HL-60 (cell line): Measurements from ENCODE around the gene IFITM2.

Experiments
- DNase-seq, 2 experiments: peaks; one replicate each; pipeline ENCODE4 v3.0.0-alpha.2; 2010 to 2020; ENCODE audit warnings: low read depth in 1 of 2, low spot score in 1 of 2
- H3K27ac ChIP-seq: fragments of 250-450 bp; sonication (Bioruptor Pico); replicated peaks from 2 replicates; pipeline ENCODE4 v1.5.1; 2020; ENCODE audit warnings: mild to moderate bottlenecking, moderate library complexity
- H3K27me3 ChIP-seq: fragments of 250-450 bp; sonication (Bioruptor Pico); 2 replicates; pipeline ENCODE4 v1.5.1; 2021; ENCODE audit warnings: mild to moderate bottlenecking, moderate library complexity; ENCODE audit not compliant: insufficient read depth, poor library complexity, severe bottlenecking
- H3K4me3 ChIP-seq: replicated peaks from 2 replicates; pipeline ENCODE4 v1.5.1; 2011; ENCODE audit warnings: mild to moderate bottlenecking, control low read depth, low read length; ENCODE audit not compliant: insufficient read depth
- GABPA ChIP-seq: IDR thresholded peaks from 2 replicates; pipeline ENCODE4 v1.6.1; 2012; ENCODE audit warnings: low read depth
- POLR2AphosphoS5 ChIP-seq: IDR thresholded peaks from 2 replicates; pipeline ENCODE4 v1.6.1; 2012; ENCODE audit warnings: low read depth
- SPI1 ChIP-seq: IDR thresholded peaks from 2 replicates; pipeline ENCODE4 v1.6.1; 2012; ENCODE audit warnings: low read depth, mild to moderate bottlenecking, borderline replicate concordance
- TF ChIP-seq, protein P1 (sequence below): IDR thresholded peaks from 2 replicates; pipeline ENCODE4 v1.6.1; 2012; ENCODE audit warnings: low read depth; ENCODE audit not compliant: insufficient replicate concordance
- TF ChIP-seq, protein P2 (sequence below): IDR thresholded peaks from one replicate; pipeline ENCODE4 v1.5.1; 2011; ENCODE audit warnings: low read length, control low read depth, inconsistent platforms; ENCODE audit not compliant: insufficient read depth

Gene IFITM2

GRCh38 chr11:299081-299891 lies 8.3 kb upstream of the IFITM2 start, which contains the start of gene IFITM5:
IFITM5 (minus strand) TSS chr11:299526; CDS start chr11:299490, 36 bp downstream.
- Histone ChIP-seq H3K27ac (no peak within 1 kb of the TSS), H3K27me3 (no peaks in the 10 kb centered on the region), H3K4me3 (no peak within 1 kb of the TSS)
- DNase-seq = no peak
- TF ChIP-seq, protein P1, sequence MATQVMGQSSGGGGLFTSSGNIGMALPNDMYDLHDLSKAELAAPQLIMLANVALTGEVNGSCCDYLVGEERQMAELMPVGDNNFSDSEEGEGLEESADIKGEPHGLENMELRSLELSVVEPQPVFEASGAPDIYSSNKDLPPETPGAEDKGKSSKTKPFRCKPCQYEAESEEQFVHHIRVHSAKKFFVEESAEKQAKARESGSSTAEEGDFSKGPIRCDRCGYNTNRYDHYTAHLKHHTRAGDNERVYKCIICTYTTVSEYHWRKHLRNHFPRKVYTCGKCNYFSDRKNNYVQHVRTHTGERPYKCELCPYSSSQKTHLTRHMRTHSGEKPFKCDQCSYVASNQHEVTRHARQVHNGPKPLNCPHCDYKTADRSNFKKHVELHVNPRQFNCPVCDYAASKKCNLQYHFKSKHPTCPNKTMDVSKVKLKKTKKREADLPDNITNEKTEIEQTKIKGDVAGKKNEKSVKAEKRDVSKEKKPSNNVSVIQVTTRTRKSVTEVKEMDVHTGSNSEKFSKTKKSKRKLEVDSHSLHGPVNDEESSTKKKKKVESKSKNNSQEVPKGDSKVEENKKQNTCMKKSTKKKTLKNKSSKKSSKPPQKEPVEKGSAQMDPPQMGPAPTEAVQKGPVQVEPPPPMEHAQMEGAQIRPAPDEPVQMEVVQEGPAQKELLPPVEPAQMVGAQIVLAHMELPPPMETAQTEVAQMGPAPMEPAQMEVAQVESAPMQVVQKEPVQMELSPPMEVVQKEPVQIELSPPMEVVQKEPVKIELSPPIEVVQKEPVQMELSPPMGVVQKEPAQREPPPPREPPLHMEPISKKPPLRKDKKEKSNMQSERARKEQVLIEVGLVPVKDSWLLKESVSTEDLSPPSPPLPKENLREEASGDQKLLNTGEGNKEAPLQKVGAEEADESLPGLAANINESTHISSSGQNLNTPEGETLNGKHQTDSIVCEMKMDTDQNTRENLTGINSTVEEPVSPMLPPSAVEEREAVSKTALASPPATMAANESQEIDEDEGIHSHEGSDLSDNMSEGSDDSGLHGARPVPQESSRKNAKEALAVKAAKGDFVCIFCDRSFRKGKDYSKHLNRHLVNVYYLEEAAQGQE = no peak

- no peak for DNase-seq
- H3K27ac ChIP-seq = no peak overlapping the region
- no peaks in the 10 kb centered on the region for H3K27me3 ChIP-seq
- TF ChIP-seq POLR2AphosphoS5 (no peak), SPI1 (no peak), GABPA (no peak)
- TF ChIP-seq, protein P1 = no peak
- TF ChIP-seq, protein P2, sequence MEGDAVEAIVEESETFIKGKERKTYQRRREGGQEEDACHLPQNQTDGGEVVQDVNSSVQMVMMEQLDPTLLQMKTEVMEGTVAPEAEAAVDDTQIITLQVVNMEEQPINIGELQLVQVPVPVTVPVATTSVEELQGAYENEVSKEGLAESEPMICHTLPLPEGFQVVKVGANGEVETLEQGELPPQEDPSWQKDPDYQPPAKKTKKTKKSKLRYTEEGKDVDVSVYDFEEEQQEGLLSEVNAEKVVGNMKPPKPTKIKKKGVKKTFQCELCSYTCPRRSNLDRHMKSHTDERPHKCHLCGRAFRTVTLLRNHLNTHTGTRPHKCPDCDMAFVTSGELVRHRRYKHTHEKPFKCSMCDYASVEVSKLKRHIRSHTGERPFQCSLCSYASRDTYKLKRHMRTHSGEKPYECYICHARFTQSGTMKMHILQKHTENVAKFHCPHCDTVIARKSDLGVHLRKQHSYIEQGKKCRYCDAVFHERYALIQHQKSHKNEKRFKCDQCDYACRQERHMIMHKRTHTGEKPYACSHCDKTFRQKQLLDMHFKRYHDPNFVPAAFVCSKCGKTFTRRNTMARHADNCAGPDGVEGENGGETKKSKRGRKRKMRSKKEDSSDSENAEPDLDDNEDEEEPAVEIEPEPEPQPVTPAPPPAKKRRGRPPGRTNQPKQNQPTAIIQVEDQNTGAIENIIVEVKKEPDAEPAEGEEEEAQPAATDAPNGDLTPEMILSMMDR = no peak
- H3K4me3 ChIP-seq = no peak overlapping the region
Observed at GRCh38 chr11:299951-300735, 7.5 kb upstream of the IFITM2 start.

DNA sequence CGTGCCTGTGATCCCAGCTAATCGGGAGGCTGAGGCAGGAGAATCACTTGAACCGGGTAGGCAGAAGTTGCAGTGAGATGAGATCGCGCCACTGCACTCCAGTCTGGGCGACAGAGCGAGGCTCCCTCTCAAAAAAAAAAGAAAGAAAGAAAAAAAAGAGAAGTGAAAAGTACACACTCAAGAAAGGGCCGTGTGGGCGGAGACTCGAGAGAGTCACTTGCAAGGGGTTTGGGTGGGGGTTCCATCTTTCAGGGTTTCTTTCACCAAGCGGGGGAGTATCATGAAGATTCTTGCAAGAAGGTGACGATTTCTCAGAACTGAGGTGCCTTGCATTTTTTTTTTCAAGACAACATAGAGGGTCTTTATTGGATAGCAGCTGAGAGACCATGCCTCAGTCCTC lies 4.3 kb upstream of the IFITM2 start:
- no peak for TF ChIP-seq SPI1
- TF ChIP-seq, protein P2 = no peak
- TF ChIP-seq, protein P1 = no peak
- no peak for TF ChIP-seq POLR2AphosphoS5
- TF ChIP-seq GABPA = no peak
- H3K27me3 ChIP-seq = no peaks in the 10 kb centered on the region

More for the DNA sequence above, 4.3 kb upstream of the IFITM2 start:
- no peak for DNase-seq
- Histone ChIP-seq H3K27ac (no peak overlapping the region), H3K4me3 (no peak overlapping the region)
